Measurements from ENCODE around the gene MAP3K19. TPM values are rescaled to one million over a fixed set of nuclear protein-coding genes. Genes with fewer than 3 reads are reported as not detected.

The MAP3K19 gene
- total RNA-seq, 1 donor from 2014 or later = not detected

DNA sequence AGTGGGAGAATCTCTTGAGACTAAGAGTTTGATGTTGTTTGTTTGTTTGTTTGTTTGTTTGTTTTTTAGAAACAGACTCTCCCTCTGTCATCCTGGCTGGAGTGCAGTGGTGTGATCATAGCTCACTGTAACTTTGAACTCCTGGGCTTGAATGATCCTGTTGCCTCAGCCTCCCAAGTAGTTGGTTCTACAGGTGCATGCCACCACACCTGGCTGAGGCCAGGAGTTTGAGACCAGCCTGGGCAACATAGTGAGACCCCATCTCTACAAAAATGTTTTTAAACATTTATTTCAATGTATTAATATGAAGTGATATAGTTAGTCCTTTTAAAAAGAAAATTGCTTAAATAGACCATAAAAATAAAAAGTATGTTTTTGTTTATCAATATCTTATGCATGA, 35.6 kb downstream of the MAP3K19 start:
- intact Hi-C loops (cut with micrococcal nuclease) = no loop called here
- Histone ChIP-seq H3K9me3 (replicated peaks) (peaks cover 8% of the 10 kb centered on the region), H3K4me3 (no peak overlapping the region), H3K27ac (replicated peaks) (no peak overlapping the region), H3K4me1 (no peaks in the 10 kb centered on the region), H3K27me3 (ENCODE audit: low read depth) (peaks cover 26% of the 10 kb centered on the region), H3K36me3 (no peaks in the 10 kb centered on the region)
- no peak for DNase-seq
- TF ChIP-seq, protein P1, sequence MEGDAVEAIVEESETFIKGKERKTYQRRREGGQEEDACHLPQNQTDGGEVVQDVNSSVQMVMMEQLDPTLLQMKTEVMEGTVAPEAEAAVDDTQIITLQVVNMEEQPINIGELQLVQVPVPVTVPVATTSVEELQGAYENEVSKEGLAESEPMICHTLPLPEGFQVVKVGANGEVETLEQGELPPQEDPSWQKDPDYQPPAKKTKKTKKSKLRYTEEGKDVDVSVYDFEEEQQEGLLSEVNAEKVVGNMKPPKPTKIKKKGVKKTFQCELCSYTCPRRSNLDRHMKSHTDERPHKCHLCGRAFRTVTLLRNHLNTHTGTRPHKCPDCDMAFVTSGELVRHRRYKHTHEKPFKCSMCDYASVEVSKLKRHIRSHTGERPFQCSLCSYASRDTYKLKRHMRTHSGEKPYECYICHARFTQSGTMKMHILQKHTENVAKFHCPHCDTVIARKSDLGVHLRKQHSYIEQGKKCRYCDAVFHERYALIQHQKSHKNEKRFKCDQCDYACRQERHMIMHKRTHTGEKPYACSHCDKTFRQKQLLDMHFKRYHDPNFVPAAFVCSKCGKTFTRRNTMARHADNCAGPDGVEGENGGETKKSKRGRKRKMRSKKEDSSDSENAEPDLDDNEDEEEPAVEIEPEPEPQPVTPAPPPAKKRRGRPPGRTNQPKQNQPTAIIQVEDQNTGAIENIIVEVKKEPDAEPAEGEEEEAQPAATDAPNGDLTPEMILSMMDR (IDR thresholded peaks at IDR 0.05; ENCODE audit: borderline replicate concordance) = no peak

DNA sequence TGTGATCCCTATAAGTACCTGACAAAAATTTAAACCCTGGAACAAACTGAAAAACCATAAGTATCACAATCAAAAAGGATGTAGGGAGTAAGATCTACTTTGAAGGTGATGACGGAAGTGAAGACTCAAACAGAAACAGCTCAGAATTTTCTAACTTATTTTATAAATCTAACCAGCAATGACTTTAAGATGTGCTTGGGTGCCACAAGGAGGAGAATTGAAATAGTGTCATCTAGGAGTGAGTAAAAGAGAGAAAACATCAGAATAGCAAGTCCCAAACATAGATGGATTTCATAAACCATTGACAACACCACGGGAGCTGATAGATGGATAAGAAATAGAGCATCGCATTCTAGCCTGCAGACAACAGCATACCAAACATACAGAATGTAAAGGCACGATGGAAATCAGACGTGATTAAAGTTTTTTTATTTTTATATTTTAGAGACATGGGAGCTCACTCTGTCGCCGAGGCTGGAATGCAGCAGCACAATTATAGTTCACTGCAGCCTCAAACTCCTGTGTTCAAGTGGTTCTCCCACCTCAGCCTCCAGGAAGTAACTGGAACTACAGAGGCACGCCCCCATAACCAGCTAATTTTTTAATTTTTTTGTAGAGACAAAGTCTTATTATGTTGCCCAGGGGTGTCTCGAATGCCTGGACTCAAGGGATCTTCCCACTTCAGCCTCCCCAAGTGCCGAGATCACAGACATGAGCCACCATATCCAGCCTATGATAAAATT, 36.9 kb downstream of the MAP3K19 start:
- TF ChIP-seq, protein P1 (IDR thresholded peaks at IDR 0.05; ENCODE audit: borderline replicate concordance) = no peak
- no peaks in the 10 kb centered on the region for H3K9me3 ChIP-seq (replicated peaks)
- no peaks in the 10 kb centered on the region for H3K4me1 ChIP-seq
- no peak for DNase-seq
- intact Hi-C loops (cut with micrococcal nuclease) = no loop called here
- no peaks in the 10 kb centered on the region for H3K36me3 ChIP-seq
- H3K4me3 ChIP-seq = no peak overlapping the region
- H3K27me3 ChIP-seq (ENCODE audit: low read depth) = peaks cover 38% of the 10 kb centered on the region
- no peak overlapping the region for H3K27ac ChIP-seq (replicated peaks)

DNA sequence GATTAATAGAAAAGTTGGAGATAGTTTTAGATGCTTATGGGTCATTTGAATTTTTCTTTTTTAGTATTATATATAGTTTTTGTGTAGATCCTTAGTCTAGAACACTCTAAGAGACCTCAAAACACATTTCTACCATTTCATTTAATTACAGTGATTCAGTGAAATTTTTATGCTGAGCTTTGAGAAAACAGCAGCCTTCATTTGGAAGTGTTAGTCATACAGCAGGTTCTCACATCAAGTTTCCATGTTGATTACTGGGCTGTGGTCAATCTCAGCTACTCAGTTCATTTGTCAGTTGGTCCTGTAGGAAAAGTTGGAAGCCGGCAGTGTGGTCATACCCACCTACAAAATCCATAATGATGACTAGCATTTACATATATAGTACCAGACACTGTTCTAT, 37.9 kb downstream of the MAP3K19 start:
- DNase-seq = no peak
- H3K27me3 ChIP-seq (ENCODE audit: low read depth) = peaks cover 48% of the 10 kb centered on the region
- no peak overlapping the region for H3K4me3 ChIP-seq
- intact Hi-C loops (cut with micrococcal nuclease) = loop anchor here (10.0 kb wide), 1 partner anchor 695 kb away; no protein-coding TSS in a partner anchor
- H3K4me1 ChIP-seq = peaks cover 3% of the 10 kb centered on the region
- no peaks in the 10 kb centered on the region for H3K36me3 ChIP-seq
- TF ChIP-seq, protein P1 (IDR thresholded peaks at IDR 0.05; ENCODE audit: borderline replicate concordance) = no peak
- H3K9me3 ChIP-seq (replicated peaks) = no peaks in the 10 kb centered on the region
- no peak overlapping the region for H3K27ac ChIP-seq (replicated peaks)

DNA sequence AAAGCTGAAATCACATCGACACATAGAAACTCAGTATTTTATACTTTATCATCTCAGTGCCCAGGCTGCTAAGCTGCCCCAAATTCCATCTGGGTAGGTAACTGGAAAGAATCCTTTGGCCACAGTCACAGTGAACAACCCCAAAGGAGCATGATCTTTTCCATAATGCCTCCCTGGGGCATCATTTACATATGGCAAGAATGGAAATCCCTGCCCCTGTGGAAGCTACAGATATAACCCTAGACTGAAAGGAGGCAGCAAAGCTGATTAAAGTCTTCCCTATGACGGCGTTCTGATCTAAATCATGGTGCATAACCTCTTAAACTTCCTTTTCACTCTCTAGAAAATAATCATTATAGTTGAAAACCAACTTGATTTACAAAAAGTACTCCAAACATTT, 41.5 kb downstream of the MAP3K19 start:
- peaks cover 45% of the 10 kb centered on the region for H3K27me3 ChIP-seq (ENCODE audit: low read depth)
- no peak overlapping the region for H3K4me3 ChIP-seq
- intact Hi-C loops (cut with micrococcal nuclease) = loop anchor here (10.0 kb wide), 1 partner anchor 699 kb away; no protein-coding TSS in a partner anchor
- H3K27ac ChIP-seq (replicated peaks) = no peak overlapping the region
- TF ChIP-seq, protein P1 (IDR thresholded peaks at IDR 0.05; ENCODE audit: borderline replicate concordance) = no peak
- H3K9me3 ChIP-seq (replicated peaks) = no peaks in the 10 kb centered on the region
- DNase-seq = no peak
- peaks cover 7% of the 10 kb centered on the region for H3K4me1 ChIP-seq
- H3K36me3 ChIP-seq = no peaks in the 10 kb centered on the region

DNA sequence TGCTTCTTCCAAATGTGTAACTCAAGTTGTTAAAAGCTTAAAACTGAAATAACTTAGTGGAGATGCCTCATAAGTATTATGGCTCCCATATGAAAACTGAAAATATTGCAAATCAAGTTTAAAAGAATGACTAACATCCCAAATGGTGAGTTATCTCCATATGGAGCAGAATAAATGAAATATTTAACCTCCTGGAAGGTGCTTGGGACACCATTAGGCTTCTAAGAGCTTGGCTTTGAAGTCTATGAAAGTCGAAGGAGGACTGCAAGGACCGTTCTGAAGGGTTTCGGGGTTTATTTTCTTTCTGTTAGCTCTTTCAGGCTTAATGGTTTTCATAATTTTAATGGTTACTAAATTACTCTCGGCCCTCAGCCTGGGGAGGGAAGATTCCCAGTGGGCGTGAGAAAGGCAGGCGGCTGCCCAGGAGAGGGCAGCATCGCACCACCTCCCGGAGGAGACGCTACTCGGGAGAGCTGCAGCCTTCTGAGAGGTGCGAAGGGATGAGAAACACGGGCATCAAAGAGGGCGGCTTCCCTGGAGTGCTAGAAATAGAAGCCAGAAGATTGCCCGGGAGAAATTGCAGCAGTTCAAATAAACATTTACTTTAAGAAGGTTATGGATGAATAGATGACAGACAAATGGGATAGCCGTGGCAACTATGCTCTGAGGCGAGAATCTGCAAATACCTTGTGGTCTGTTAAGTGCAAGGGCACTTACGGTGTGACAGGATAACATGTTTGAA, 43.1 kb downstream of the MAP3K19 start:
- peak; percentile 59 for DNase-seq
- TF ChIP-seq, protein P1 (IDR thresholded peaks at IDR 0.05; ENCODE audit: borderline replicate concordance) = peak; percentile 93
- H3K4me1 ChIP-seq = peaks cover 7% of the 10 kb centered on the region
- no peak overlapping the region for H3K4me3 ChIP-seq
- H3K36me3 ChIP-seq = no peaks in the 10 kb centered on the region
- H3K27me3 ChIP-seq (ENCODE audit: low read depth) = peaks cover 45% of the 10 kb centered on the region
- H3K9me3 ChIP-seq (replicated peaks) = no peaks in the 10 kb centered on the region
- intact Hi-C loops (cut with micrococcal nuclease) = loop anchor here (10.0 kb wide), 1 partner anchor 701 kb away; no protein-coding TSS in a partner anchor
- H3K27ac ChIP-seq (replicated peaks) = no peak overlapping the region
